NOMO-1 (cell line): ENCODE results near the gene COMMD3.

Experiments
- DNase-seq, 2 experiments: peaks; one replicate each; lab custom pipeline; 2025; ENCODE audit not compliant: unreplicated experiment in 2 of 2; lab: John Stamatoyannopoulos, UW

COMMD3 gene

GRCh38 chr10:22319547-22319979 lies 3.4 kb downstream of the COMMD3 start:
- no peak for DNase-seq

- no peak for DNase-seq
Measured at GRCh38 chr10:22319980-22320558, 3.9 kb downstream of the COMMD3 start.

- peak; percentile 79 to 85 for DNase-seq
Measured at GRCh38 chr10:22320591-22321155, 4.5 kb downstream of the COMMD3 start, which contains the start of gene BMI1. Gene BMI1, plus strand, starts transcription at chr10:22321099. Its CDS starts 5,351 bp downstream, at chr10:22326450.

GRCh38 chr10:22321156-22321923 lies 5.2 kb downstream of the COMMD3 start:
- DNase-seq: peak; percentile 79 to 85

- DNase-seq: no peak
Measured at GRCh38 chr10:22321924-22322640, 5.9 kb downstream of the COMMD3 start.

- DNase-seq: no peak
Measured at GRCh38 chr10:22322641-22323160, 6.5 kb downstream of the COMMD3 start.

GRCh38 chr10:22323538-22324305 lies 7.5 kb downstream of the COMMD3 start:
- DNase-seq: no peak

- DNase-seq: no peak
Measured at GRCh38 chr10:22324413-22324812, 8.2 kb downstream of the COMMD3 start.

- no peak for DNase-seq
Measured at GRCh38 chr10:22324893-22325271, 8.7 kb downstream of the COMMD3 start.

- peak; percentile 56 to 73 for DNase-seq
Measured at GRCh38 chr10:22325272-22326144, 9.3 kb downstream of the COMMD3 start.

GRCh38 chr10:22326145-22326702 lies 10.0 kb downstream of the COMMD3 start:
- no peak for DNase-seq

GRCh38 chr10:22329150-22329549 lies 13.0 kb downstream of the COMMD3 start:
- no peak for DNase-seq

GRCh38 chr10:22332116-22332692 lies 16.0 kb downstream of the COMMD3 start:
- peak in 1 of 2 experiments; percentile 45 for DNase-seq

- peak; percentile 60 to 66 for DNase-seq
Measured at GRCh38 chr10:22333167-22333974, 17.2 kb downstream of the COMMD3 start.

- DNase-seq: no peak
Measured at GRCh38 chr10:22333975-22334282, 17.7 kb downstream of the COMMD3 start.

- peak in 1 of 2 experiments; percentile 37 for DNase-seq
Measured at GRCh38 chr10:22334414-22335172, 18.4 kb downstream of the COMMD3 start.
